ENCODE results near the gene ADGB. TPM values are rescaled to one million over a fixed set of nuclear protein-coding genes. Genes with fewer than 3 reads are reported as not detected.
"Not testable (repeated sequence)": the region's sequence is repeated elsewhere in the genome, so short reads cannot be mapped to it uniquely, and the experiment has no call there.

Gene ADGB
- total RNA-seq, 1 experiment from 2014 or later: not detected

DNA sequence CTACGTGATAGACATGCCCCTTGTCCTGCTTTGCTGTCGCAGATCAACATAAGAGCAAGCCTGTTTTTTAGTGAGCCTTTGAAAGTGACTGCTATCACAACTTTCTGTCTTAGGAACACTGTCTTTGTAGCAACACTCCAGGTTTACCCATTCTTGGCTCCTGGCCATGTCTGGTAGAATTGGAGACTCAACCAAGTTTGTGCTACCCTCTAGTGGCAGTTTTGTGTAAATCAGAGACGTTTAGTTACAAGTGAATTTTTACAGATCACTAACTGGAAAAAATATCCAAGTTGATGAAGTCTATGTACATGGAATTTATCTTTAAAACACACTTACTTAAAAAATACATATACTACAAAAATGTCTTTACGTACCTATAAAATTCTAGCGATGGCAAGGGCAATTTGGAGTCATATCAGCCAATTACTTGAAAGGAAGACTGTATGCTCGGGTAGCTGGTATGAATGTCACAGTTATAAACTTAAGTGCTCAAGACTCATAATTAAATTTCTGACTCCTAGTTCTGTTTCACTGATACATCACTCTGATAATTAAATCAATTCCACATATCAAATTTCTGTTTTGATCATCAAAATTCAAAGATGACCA is 101.4 kb downstream of the ADGB start:
- peak; percentile 46 for DNase-seq (ENCODE audit: low read depth)
- in situ Hi-C loops (cut with HindIII; ENCODE audit: low pct_unique_long_range_greater_than_20kb, low sequenced_read_pairs): no loop called here

DNA sequence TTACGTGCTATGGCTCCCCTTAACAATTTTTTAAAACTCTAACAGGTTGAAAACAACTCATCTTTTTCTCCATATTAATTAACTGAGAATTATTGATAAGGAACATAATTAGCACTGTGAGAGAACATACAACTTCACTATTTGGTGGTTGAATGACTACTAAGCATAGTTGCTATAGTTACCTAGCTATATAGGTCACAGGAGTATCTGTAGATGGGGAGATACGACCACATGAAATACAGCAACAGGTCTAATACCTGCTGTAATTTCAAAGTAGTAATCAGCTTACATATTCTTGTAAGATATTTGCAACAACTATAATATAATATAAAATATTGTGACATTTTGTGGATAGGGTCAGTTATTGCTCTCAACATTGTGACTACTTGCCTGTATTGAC is 102.9 kb downstream of the ADGB start:
- in situ Hi-C loops (cut with HindIII; ENCODE audit: low pct_unique_long_range_greater_than_20kb, low sequenced_read_pairs): no loop called here
- no peak for DNase-seq (ENCODE audit: low read depth)

- in situ Hi-C loops (cut with HindIII; ENCODE audit: low pct_unique_long_range_greater_than_20kb, low sequenced_read_pairs): no loop called here
Measured at GRCh38 chr6:146709036-146709622, 110.4 kb downstream of the ADGB start.

GRCh38 chr6:146719387-146719786 is 120.6 kb downstream of the ADGB start:
- in situ Hi-C loops (cut with HindIII; ENCODE audit: low pct_unique_long_range_greater_than_20kb, low sequenced_read_pairs): no loop called here

More at GRCh38 chr6:146709036-146709622, 110.4 kb downstream of the ADGB start:
- no peak for DNase-seq (ENCODE audit: low read depth)

GRCh38 chr6:146739696-146740095 is 140.9 kb downstream of the ADGB start:
- in situ Hi-C loops (cut with HindIII; ENCODE audit: low pct_unique_long_range_greater_than_20kb, low sequenced_read_pairs): no loop called here
- no peak for DNase-seq (ENCODE audit: low read depth)

More at GRCh38 chr6:146719387-146719786, 120.6 kb downstream of the ADGB start:
- DNase-seq (ENCODE audit: low read depth): no peak

DNA sequence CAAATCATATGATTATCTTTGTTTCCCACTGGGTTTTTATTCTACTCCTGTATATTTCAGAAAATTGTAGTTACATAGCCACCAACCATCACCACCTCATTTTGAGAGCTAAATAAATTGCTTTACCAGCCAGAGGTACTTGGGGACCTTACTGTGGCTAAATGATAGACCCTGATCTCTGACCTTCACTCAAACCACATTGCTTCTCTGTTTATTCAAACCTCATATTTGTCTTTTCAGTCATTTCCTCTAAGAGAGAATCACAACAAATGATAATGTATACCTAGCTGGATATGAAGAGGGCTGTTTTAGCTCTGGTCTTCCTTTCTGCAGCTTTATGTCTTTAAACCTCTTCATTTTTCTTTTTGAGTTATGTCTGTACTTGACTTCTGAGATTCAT is 142.8 kb downstream of the ADGB start:
- no peak for DNase-seq (ENCODE audit: low read depth)
- in situ Hi-C loops (cut with HindIII; ENCODE audit: low pct_unique_long_range_greater_than_20kb, low sequenced_read_pairs): no loop called here

DNA sequence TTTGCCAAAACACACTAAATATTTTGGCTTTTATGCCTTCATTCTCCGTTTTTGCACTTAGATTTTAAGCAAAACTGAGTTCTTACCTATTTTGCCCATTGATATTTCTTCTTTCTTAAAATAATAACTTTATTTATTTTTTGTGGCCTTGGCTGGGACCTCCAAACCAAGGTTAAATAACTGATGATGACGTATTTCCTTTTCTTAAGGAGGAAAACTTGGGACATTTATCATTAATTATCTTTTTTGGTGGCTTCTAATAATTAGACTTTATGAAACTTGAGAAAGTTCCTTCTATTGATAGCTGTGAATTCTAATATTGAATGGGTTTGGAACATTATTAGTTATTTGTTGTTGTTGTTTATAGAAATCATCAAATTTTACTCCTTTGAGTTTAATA is 154.5 kb downstream of the ADGB start:
- in situ Hi-C loops (cut with HindIII; ENCODE audit: low pct_unique_long_range_greater_than_20kb, low sequenced_read_pairs): no loop called here
- no peak for DNase-seq (ENCODE audit: low read depth)

- in situ Hi-C loops (cut with HindIII; ENCODE audit: low pct_unique_long_range_greater_than_20kb, low sequenced_read_pairs): no loop called here
- DNase-seq (ENCODE audit: low read depth): no peak
Measured at GRCh38 chr6:146767632-146768031, 168.9 kb downstream of the ADGB start.

GRCh38 chr6:146768722-146769121 is 169.9 kb downstream of the ADGB start:
- in situ Hi-C loops (cut with HindIII; ENCODE audit: low pct_unique_long_range_greater_than_20kb, low sequenced_read_pairs): no loop called here
- no peak for DNase-seq (ENCODE audit: low read depth)

DNA sequence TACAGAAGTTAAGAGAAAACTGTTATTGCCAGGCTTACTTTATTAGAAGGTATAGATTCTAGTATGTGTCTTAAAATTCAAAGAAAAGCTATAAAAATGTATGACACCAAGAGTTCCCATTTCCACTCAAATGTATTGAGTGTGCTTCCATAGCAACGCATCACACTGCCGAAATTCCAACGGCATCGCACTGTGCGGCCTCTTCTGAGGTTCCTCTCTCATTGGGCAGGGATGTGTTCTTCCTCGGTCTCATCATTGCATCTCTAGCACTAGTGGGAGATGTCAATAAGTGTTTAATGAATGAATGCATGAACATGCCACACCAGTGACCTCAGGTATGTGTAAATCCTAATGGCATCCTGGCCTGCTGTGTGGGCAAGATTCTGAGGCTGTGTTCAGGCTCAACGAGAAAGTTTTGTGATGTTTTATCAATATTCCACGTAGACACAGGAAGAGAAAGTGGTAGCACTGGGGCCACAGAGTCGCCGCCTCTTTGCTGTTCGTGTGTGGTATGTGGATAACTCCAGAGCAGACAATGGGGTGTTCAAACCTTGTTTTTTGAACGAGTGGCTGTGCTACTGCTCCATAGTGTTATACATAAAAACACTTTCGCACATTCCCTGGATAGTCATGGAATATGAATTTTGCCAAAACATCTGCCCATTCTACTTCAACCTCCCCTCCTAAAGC is 171.6 kb downstream of the ADGB start:
- no peak for DNase-seq (ENCODE audit: low read depth)
- in situ Hi-C loops (cut with HindIII; ENCODE audit: low pct_unique_long_range_greater_than_20kb, low sequenced_read_pairs): no loop called here

DNA sequence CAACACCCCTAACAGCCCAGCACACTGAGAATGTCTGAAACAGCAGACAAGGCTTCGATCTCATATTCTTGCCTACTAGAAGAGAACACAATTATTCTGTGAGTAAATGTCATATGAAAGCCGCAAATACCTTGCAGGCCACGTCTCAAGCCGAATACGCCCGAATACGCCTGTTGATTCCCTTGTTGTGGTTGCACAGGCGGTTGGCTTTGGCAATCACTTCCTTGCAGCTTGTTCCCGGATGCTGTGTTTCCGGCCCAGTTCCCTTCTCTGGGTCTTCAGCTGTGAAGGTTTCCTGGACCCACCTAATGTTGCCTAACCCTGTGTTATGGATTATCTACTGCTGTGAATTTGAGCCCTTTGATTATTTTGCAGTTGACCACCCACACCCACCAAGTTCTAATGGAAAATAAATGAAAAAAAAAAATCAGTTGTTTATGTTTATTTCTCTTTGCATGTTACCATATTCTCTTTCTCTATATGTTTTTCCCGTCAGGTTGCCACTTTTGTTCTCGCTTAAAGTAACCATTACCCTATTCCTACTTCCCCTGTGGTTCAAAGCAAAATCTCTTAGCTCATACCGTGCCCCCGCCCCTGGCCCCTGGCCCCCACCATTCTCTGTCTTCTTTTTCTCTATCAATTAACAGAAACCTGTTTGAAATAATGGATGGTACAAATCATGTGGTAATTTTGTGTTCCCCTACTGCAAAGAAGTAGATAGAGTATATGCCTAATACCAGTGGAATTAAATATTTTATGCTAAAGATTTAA is 172.4 kb downstream of the ADGB start:
- in situ Hi-C loops (cut with HindIII; ENCODE audit: low pct_unique_long_range_greater_than_20kb, low sequenced_read_pairs): no loop called here
- no peak for DNase-seq (ENCODE audit: low read depth)

DNA sequence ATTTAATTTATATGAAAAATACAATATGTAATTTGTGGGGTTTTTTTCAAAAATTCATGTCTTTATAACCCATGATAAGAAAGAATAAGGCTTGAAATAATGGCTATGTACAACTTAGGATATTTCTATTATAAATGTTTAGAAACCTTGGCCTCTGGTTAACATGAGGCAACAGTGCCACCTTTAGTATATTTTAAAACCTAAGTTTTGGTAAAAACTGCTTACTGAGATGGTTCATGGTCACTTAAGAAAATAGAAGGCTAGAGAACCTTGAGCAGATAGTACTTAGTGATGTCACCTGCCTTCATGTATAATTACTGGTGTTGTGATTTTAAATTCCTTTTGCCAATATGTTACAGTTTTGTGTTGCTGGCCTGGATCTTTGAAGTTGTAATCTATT is 176.4 kb downstream of the ADGB start:
- in situ Hi-C loops (cut with HindIII; ENCODE audit: low pct_unique_long_range_greater_than_20kb, low sequenced_read_pairs): no loop called here
- no peak for DNase-seq (ENCODE audit: low read depth)

DNA sequence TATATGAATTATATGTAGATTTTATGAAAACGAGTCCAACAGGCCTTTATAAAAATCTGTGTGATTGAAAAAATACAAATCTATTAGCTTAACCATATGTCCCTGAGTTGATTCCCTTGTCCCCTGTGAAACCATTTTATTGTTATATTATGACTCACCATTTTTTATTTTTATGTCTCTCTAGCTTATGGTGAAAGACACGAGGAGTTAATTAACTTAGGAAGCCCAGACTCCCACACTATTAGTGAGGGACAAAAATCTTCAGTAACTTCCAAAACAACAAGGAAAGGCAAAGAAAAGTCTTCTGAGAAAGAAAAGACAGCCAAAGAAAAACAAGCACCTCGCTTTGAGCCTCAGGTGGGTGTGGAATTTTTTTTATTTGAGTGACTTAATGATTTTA is 183.1 kb downstream of the ADGB start:
- DNase-seq (ENCODE audit: low read depth): no peak
- in situ Hi-C loops (cut with HindIII; ENCODE audit: low pct_unique_long_range_greater_than_20kb, low sequenced_read_pairs): no loop called here

DNA sequence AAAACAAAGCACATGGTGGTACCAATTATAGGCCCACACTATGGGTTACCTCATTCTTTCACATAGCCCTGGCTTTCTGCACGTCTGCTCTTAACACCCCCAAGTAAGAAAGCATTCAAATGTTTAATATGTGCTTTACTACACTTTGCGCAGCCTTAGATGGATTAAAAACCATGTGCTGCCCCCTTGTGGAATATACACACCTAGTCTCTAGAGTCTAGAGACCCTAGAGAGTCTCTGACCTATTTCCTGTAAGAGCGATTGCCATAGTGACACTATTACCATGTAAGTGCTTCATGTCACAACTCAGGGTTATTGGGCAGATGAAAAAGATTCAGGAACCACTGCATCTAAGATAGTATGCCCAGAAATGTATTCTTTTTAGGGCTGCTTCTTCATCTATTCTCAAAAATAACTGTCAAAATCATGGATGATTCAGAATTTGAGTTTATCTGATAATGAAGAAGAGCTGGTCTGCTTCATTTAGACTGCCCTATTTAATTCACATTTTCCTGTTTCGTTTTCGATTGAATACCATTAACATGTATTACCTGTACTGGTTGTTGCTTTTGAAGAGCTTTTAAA is 186.3 kb downstream of the ADGB start:
- DNase-seq (ENCODE audit: low read depth): peak; percentile 14

GRCh38 chr6:146787876-146788508 is 189.2 kb downstream of the ADGB start:
- in situ Hi-C loops (cut with HindIII; ENCODE audit: low pct_unique_long_range_greater_than_20kb, low sequenced_read_pairs): no loop called here
- no peak for DNase-seq (ENCODE audit: low read depth)

More for the DNA sequence above, 186.3 kb downstream of the ADGB start:
- in situ Hi-C loops (cut with HindIII; ENCODE audit: low pct_unique_long_range_greater_than_20kb, low sequenced_read_pairs): no loop called here

- in situ Hi-C loops (cut with HindIII; ENCODE audit: low pct_unique_long_range_greater_than_20kb, low sequenced_read_pairs): no loop called here
Measured at GRCh38 chr6:146790561-146791091, 191.9 kb downstream of the ADGB start.

GRCh38 chr6:146791930-146792329 is 193.2 kb downstream of the ADGB start:
- in situ Hi-C loops (cut with HindIII; ENCODE audit: low pct_unique_long_range_greater_than_20kb, low sequenced_read_pairs): no loop called here
- DNase-seq (ENCODE audit: low read depth): no peak

More at GRCh38 chr6:146790561-146791091, 191.9 kb downstream of the ADGB start:
- DNase-seq (ENCODE audit: low read depth): no peak

DNA sequence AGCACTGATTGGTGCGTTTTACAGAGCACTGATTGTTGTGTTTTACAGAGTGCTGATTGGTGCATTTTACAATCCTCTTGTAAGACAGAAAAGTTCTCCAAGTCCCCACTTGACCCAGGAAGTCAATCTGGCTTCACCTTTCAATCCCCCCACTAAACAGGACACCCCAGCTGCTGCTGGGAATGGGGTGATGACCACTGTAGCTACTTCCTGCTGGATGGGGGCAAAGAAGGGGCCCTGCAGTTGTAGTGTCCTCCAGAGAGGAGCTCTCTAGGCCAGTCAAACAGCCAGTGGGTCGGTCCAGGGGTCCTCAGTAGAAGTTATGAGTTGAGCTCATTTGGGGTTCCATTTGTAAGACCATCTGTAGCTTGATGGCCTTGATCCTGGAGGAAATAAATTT is 194.4 kb downstream of the ADGB start:
- DNase-seq (ENCODE audit: low read depth); in situ Hi-C loops (cut with HindIII; ENCODE audit: low pct_unique_long_range_greater_than_20kb, low sequenced_read_pairs): not testable (repeated sequence)
